G401 (cell line): ENCODE measurements around the gene RIN3. TPM values are rescaled to one million over a fixed set of nuclear protein-coding genes. Genes with fewer than 3 reads are reported as not detected.

Experiments
- DNase-seq: peaks from one replicate; pipeline ENCODE4 v3.0.0-alpha.2; 2015; ENCODE audit warnings: low spot score
- in situ Hi-C: cut with HindIII; loops from 2 replicates; pipeline ENCODE4 v1.10.0; 2016; ENCODE audit warnings: low sequenced_read_pairs, mixed read lengths
- total RNA-seq: library from RNA; depleted of rRNA; stranded (reverse); fragments of >200 nt; shearing (Covaris generic); gene quantifications from 2 replicates; pipeline ENCODE4 v1.2.3, GENCODE V29; 2014

RIN3 gene
- total RNA-seq, 1 experiment from 2014 or later: 0.85 TPM

DNA sequence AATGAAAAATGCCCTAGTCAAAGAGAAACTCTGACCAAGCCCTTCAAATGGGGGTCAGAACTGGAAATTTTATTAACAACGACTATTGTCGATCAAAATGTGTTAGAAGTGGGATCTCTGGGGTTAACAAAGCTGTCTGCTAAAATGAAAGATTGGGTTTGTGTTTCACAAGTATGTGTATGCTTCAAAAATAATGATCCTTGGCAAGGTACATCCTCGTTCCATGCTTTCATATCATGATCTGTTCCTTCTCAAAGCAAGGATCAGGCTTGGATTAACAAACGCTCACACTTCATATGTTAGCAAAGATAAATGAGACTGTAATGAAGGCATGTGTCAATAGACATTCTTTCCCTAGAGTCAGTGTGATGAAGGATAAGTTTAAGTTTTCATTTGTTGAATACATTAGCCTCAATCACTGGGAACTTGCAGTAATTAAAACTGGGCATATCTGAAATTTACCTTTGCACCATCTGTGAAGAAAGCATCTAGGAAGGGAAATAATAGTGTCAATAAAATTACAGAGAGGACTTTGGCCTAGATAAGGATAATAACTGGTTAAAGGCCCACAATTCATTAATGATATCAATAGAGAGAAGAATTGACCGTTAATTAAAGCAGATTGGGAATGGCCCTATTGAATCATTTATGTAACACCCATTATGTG, 91.8 kb downstream of the RIN3 start:
- in situ Hi-C loops: no loop called here
- DNase-seq: no peak

- in situ Hi-C loops: no loop called here
- no peak for DNase-seq
These were observed 93.7 kb downstream of the RIN3 start for GRCh38 chr14:92607251-92607650.

DNA sequence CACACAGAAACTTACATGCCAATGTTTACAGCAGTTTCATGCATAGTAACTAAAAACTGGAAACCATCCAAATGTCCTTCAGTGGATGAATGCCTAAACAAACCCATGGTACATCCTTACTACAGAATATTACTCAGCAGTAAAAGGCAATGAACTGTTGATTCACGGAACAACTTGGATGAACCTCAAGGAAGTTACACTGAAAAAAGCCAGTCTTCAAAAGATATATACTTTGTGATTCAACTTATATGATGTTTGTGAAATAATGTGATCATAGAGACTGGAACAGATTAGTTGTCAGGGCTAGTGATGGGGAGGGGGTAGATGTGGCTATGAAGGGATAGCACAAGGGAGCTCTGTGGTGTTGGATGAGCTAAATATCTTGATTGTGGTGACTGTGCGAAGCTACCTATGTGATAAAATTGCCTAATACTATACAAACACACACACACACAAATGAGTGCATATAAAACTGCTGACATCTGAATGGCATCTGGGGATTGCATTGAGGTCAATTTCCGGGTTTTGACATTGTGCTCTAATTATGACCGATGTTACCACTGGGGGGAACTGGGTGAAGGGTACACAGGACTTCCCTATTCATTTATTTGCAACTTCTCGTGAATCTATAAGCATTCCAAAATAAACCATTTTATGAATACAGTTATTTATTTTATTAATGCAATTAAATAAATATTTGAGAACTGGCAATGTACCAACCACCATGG, 94.3 kb downstream of the RIN3 start:
- no peak for DNase-seq
- in situ Hi-C loops: no loop called here

DNA sequence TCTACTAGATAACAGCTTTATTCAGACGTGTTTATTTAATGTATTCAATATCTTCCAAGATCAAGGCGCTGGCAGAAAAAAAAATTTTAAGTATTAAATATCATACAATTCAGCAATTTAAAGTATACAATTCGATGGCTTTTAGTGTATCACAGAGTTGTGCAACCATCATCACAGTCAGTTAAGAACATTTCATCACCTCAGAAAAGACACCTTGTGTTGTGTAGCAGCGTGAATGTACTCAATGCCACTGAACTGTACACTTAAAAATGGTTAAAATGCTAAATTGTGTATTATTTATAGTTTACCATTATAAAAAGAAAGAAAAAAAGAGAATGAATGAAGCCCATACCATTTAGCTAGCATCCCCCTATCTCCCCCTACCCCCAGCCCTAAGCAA, 96.4 kb downstream of the RIN3 start:
- no peak for DNase-seq
- in situ Hi-C loops: no loop called here

DNA sequence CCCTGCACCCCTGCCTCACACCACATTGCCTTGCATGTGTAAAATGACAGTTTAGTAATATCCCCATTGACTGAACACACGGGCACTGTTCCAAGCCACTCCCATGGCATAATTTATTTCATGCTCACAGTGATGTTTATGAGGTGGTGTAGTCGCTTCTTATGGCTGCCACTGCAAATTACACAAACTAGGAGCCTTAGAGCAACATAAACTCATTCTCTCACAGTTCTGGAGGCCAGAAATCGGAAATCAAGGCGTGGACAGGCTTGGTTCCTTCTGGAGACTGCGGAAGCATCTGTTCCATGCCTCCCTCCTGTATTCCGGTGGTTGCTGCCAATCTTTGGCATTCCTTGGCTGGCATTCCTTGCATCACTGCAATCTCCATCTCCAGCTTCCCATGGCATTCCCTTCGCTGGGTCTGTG, 97.3 kb downstream of the RIN3 start:
- in situ Hi-C loops: no loop called here
- DNase-seq: peak; percentile 88

- in situ Hi-C loops: no loop called here
- peak; percentile 4 for DNase-seq
These were observed 99.6 kb downstream of the RIN3 start for GRCh38 chr14:92613008-92613658.

GRCh38 chr14:92613681-92614260, 100.2 kb downstream of the RIN3 start:
- in situ Hi-C loops: no loop called here
- no peak for DNase-seq

DNA sequence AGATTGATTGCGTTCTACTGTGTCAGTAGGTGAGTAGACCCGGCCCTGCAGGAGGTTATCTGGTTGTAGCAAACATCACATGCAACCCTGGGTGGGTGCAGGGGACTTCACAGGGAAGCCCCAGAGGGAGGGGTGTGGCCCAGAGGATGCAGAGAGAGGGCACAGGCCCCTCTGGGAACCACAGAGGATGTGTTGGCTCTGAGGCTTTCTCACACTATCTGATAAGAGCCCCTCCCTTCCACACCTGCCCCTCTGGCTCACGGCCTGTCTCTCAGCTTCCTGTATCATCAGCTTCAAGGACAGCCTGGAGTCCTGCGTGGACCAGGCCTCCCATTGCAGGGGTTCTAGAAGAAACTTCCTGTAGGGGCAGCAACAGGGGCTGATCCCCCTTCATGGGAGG, 101.9 kb downstream of the RIN3 start:
- in situ Hi-C loops: no loop called here
- DNase-seq: no peak

DNA sequence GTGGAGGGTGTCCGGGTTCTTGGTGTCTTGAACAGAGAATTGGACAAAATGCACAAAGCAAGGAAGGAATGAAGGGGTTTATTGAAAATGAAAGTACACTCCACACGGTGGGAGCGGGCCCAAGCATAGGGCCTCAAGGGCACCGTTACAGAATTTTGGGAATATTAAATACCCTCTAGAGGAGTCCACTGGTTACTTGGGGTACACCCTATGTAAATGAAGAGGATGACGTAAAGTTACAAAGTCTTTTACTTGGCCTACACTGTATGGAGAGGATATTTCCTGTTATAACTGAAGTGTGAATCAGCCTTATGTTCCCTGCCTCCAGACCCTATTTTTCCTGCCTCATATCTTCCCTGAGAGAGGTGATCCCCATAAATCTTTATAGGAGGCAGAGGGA, 102.6 kb downstream of the RIN3 start:
- in situ Hi-C loops: no loop called here
- DNase-seq: no peak

GRCh38 chr14:92617581-92617980, 104.0 kb downstream of the RIN3 start:
- no peak for DNase-seq
- in situ Hi-C loops: no loop called here

GRCh38 chr14:92619671-92620456, 106.3 kb downstream of the RIN3 start:
- DNase-seq: no peak
- in situ Hi-C loops: no loop called here

GRCh38 chr14:92622311-92622710, 108.7 kb downstream of the RIN3 start:
- in situ Hi-C loops: no loop called here

GRCh38 chr14:92624764-92625163, 111.2 kb downstream of the RIN3 start:
- DNase-seq: no peak
- in situ Hi-C loops: no loop called here

More at GRCh38 chr14:92622311-92622710, 108.7 kb downstream of the RIN3 start:
- no peak for DNase-seq

DNA sequence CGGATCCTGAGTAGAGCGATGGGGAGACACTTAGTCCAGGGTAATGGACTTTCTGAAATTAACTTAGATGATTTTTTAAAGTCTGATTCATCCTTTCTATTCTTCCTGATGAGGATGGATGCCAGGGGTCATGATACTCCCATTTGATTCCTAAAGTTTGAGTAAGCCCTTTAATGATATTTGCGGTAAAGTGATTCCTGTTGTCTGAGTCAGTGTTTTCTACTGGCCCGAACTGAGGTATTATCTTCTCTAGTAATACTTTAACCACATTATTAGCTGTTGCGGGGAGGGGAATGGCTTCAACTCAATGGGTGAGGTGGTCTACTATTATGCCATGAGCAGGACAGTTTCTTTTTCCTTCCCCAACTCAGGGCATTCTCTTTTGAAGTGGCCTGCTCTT, 111.6 kb downstream of the RIN3 start:
- in situ Hi-C loops: no loop called here
- no peak for DNase-seq

DNA sequence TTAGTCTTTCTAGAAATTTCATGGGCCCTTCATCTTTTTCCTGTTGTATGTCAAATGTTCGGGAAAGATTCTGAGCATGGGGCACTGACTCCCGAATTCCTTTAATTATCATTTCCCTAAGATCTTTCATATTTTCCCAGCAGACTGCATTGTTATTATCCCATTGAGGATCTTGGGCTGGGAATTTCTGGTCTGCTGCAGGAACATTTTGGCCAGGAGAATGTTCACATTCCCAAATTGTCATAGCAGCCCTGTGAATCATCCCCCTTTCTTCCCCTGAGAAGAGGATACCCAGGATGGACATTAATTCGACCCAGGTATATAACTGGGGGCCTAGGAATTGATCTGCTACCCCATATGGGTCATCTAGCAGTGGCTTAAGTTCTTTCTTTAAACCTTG, 112.5 kb downstream of the RIN3 start:
- DNase-seq: no peak
- in situ Hi-C loops: no loop called here

- no peak for DNase-seq
- in situ Hi-C loops: no loop called here
These were observed 114.2 kb downstream of the RIN3 start for GRCh38 chr14:92627707-92628215.

- no peak for DNase-seq
- in situ Hi-C loops: no loop called here
These were observed 115.1 kb downstream of the RIN3 start for GRCh38 chr14:92628636-92629035.

DNA sequence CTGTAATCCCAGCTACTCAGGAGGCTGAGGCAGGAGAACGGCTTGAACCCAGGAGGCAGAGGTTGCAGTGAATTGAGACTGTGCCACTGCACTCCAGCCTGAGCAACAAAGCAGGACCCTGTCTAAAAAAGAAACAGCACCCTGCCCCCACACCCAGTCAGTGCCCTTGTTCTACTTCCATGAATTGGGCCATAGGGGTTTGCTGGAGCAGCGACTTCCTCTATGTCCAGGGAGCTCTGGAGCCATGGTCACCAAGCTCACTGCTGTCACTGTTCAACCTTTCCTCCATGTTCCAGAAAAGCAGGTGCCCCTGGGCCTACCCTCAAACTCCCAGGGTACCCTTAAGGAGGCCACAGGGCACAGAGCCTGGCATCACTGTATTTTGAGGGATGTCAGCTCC, 116.8 kb downstream of the RIN3 start:
- in situ Hi-C loops: no loop called here
- no peak for DNase-seq

DNA sequence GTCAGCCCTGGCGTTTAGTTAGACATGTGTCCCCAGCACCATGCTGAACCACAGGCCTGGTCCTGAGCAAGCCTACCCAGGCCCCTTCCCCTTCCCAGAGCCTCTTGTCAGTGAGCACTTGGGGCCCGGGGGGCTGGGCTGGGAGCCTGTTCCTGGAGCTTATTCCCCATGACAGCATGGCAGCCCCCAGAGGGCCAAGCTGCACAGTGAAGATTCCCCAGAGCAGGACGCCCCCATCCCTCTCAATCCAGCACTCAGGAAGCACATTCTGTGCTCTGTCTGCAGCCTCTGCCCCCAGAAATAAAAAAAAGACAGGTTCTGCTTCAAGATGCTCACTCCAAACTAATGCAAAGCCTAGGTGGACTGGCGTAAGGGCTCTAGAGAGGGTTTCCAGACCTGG, 117.5 kb downstream of the RIN3 start:
- no peak for DNase-seq
- in situ Hi-C loops: no loop called here
